SU-DHL-6 (cell line): Measurements from ENCODE around the gene MRPL55.

ENCODE experiments used
- EZH2phosphoT487 ChIP-seq: fragments of 200-600 bp; sonication (generic), shearing (Covaris generic); conservative IDR thresholded peaks from 2 replicates; pipeline ENCODE4 v1.6.1; 2018; ENCODE audit warnings: mild to moderate bottlenecking, antibody characterized with exemption, low read length, moderate library complexity, mixed read lengths
- TF ChIP-seq, protein P1 (sequence below): fragments of 200-600 bp; sonication (generic); IDR thresholded peaks from one replicate; pipeline ENCODE4 v1.5.1; 2017; ENCODE audit warnings: antibody characterized with exemption, mild to moderate bottlenecking, low read length, moderate library complexity; ENCODE audit not compliant: insufficient read depth, poor library complexity, severe bottlenecking

DNA sequence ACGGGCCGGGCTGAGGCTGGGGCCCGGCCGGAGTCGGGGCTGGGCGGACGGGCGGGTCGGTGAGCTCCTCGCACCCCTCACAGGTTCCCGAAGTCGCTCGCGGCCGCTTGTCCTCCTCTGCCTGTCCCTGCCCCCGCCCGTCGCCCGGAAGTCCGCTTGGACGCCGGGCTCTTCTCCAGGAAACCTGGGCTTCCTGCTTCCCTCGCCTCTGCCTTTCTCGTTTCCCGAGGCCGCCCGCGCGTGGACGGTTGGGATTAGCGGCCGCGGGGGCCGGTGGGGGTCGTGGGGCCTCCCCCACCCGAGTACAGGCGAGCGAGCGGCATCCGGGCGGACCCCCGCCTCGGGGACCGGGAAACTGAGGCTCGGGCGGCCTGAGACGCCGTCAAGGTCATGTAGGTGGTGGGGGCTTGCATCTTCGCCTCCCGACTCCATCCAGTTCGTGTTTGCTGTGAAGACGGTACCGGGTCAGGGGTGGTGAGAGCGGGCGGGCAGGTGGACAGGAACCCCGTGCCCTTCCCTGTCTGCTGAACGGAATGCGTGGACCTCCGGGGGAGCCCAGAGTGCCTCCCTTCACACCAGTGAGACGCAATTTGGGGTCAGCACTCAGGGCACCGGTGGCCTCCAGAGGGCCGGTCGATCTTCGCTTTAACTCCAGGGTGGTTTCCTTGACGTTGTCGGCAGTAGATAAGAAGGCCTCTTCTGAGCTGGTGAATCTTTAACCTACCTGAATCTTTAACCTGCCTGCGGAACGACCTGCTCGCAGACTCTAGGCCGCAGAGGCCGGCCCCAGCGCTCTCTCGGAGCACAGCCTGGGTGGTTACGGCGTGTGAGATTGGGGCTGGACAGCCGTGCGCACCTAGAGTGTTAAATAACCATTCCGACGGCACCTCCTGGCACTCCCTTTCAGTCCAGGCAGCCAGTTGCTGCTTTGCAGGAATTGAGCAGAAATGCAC lies 25.9 kb downstream of the MRPL55 start:
- TF ChIP-seq, protein P1, sequence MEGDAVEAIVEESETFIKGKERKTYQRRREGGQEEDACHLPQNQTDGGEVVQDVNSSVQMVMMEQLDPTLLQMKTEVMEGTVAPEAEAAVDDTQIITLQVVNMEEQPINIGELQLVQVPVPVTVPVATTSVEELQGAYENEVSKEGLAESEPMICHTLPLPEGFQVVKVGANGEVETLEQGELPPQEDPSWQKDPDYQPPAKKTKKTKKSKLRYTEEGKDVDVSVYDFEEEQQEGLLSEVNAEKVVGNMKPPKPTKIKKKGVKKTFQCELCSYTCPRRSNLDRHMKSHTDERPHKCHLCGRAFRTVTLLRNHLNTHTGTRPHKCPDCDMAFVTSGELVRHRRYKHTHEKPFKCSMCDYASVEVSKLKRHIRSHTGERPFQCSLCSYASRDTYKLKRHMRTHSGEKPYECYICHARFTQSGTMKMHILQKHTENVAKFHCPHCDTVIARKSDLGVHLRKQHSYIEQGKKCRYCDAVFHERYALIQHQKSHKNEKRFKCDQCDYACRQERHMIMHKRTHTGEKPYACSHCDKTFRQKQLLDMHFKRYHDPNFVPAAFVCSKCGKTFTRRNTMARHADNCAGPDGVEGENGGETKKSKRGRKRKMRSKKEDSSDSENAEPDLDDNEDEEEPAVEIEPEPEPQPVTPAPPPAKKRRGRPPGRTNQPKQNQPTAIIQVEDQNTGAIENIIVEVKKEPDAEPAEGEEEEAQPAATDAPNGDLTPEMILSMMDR = no peak
- TF ChIP-seq EZH2phosphoT487 = no peak
